C4-2B (cell line): ENCODE results near the gene FHOD3.

Experiments used
- H3K27ac ChIP-seq: fragments of 450-650 bp; 2 replicates; pipeline ENCODE4 v1.5.1; 2017
- CTCF ChIP-seq: fragments of 450-650 bp; conservative IDR thresholded peaks from 2 replicates; pipeline ENCODE4 v1.5.1; 2017; ENCODE audit warnings: mild to moderate bottlenecking
- ZFX ChIP-seq: fragments of 450-650 bp; IDR thresholded peaks from 2 replicates; pipeline ENCODE4 v1.6.1; 2017

The FHOD3 gene

GRCh38 chr18:36592282-36592681 lies 294.8 kb downstream of the FHOD3 start:
- no peak for TF ChIP-seq CTCF
- TF ChIP-seq ZFX, result no peak
- H3K27ac ChIP-seq, result no peak overlapping the region

- TF ChIP-seq ZFX (no peak), CTCF (no peak)
- H3K27ac ChIP-seq, result no peak overlapping the region
These were observed 295.5 kb downstream of the FHOD3 start for GRCh38 chr18:36593001-36593400.

GRCh38 chr18:36593641-36594040 lies 296.1 kb downstream of the FHOD3 start:
- TF ChIP-seq ZFX (no peak), CTCF (no peak)

GRCh38 chr18:36594621-36595020 lies 297.1 kb downstream of the FHOD3 start:
- no peak overlapping the region for H3K27ac ChIP-seq
- TF ChIP-seq ZFX (no peak), CTCF (no peak)

More at GRCh38 chr18:36593641-36594040, 296.1 kb downstream of the FHOD3 start:
- no peak overlapping the region for H3K27ac ChIP-seq

- TF ChIP-seq CTCF (no peak), ZFX (no peak)
- no peak overlapping the region for H3K27ac ChIP-seq
These were observed 297.7 kb downstream of the FHOD3 start for GRCh38 chr18:36595046-36595817.

GRCh38 chr18:36595818-36596215 lies 298.3 kb downstream of the FHOD3 start:
- H3K27ac ChIP-seq, result no peak overlapping the region
- TF ChIP-seq CTCF, result no peak
- no peak for TF ChIP-seq ZFX

- TF ChIP-seq CTCF (no peak), ZFX (no peak)
- no peak overlapping the region for H3K27ac ChIP-seq
These were observed 300.1 kb downstream of the FHOD3 start for GRCh38 chr18:36597636-36598035.
